GM18502 (cell line): Measurements from ENCODE around the gene MAN1A1.

ENCODE experiments used
- ATAC-seq: cut with Tn5 transposase; IDR thresholded peaks from one replicate; pipeline ENCODE4 v1.9.1; 2021; ENCODE audit warnings: mild to moderate bottlenecking; ENCODE audit not compliant: unreplicated experiment, poor library complexity

Gene MAN1A1

GRCh38 chr6:119132261-119132981 is 217.1 kb downstream of the MAN1A1 start:
- ATAC-seq, result no peak

- no peak for ATAC-seq
These were observed 219.5 kb downstream of the MAN1A1 start for GRCh38 chr6:119129968-119130484.

GRCh38 chr6:119129148-119129967 is 220.2 kb downstream of the MAN1A1 start:
- ATAC-seq, result peak; percentile 88

- ATAC-seq, result no peak
These were observed 221.2 kb downstream of the MAN1A1 start for GRCh38 chr6:119128252-119128912.

GRCh38 chr6:119127627-119128026 is 221.9 kb downstream of the MAN1A1 start:
- no peak for ATAC-seq
